Measurements from ENCODE around the gene RPS19BP1.
A peak's percentile ranks its signal among the peaks of the same experiment; 100 is the strongest.

DNA sequence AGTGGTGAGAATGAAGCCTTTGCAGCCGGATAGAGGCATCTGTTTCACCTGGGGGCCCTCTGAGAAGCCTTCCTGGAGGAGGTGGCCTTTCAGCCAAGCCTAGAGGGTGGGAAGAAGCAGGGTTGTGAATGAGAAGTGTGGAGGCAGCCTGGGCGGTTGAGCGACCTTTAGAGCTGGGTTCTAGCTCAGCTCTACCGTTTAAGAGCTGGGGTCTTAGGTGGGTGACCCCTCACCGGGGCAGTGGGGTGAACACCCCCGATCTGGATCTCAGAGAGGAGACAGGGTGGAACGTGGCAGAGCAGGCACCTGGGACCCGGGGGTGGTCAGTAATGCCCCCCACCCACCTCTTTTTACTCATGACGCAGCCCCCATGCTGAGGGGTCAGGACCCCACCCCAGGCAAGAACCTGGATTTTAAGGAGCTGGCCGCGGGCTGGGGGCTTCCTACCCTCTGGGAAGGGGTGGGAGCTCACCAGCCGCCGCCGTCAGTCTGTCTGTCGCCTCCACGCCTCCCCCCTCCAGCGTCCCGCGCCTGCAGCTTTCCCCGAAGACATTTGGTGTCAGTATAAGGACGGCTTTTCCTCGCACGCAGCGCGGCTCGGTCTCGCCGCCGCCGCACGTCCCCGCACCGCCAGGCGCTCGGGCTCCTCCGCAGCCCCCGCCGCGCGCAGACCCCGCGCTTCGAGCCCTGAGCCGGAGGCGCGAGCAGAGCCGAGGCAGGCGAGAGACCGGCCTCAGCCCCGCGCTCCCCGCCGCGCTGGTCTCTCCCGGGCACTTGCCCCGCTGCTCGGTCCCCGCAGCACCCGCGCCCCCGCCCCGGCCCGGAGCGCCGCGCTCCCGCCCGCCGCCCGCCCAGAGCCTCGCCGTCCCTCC lies 24.7 kb upstream of the RPS19BP1 start:
- TF ChIP-seq, protein P1, sequence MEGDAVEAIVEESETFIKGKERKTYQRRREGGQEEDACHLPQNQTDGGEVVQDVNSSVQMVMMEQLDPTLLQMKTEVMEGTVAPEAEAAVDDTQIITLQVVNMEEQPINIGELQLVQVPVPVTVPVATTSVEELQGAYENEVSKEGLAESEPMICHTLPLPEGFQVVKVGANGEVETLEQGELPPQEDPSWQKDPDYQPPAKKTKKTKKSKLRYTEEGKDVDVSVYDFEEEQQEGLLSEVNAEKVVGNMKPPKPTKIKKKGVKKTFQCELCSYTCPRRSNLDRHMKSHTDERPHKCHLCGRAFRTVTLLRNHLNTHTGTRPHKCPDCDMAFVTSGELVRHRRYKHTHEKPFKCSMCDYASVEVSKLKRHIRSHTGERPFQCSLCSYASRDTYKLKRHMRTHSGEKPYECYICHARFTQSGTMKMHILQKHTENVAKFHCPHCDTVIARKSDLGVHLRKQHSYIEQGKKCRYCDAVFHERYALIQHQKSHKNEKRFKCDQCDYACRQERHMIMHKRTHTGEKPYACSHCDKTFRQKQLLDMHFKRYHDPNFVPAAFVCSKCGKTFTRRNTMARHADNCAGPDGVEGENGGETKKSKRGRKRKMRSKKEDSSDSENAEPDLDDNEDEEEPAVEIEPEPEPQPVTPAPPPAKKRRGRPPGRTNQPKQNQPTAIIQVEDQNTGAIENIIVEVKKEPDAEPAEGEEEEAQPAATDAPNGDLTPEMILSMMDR (IDR thresholded peaks at IDR 0.05) = peak; percentile 34; the same call in 2 of the 3 replicates
- TF ChIP-seq TP53 (CRISPR knock-in tag; IDR thresholded peaks at IDR 0.05) = no peak
- no peak for TF ChIP-seq JUNB (IDR thresholded peaks at IDR 0.05)
